Measurements from ENCODE around the gene PRRX1. TPM values are rescaled to one million over a fixed set of nuclear protein-coding genes. Genes with fewer than 3 reads are reported as not detected.

PRRX1 gene
- total and polyA plus RNA-seq, 2 of the 13 experiments (the other 11 are each of a cell fraction or from before 2014, with no cell fraction given) = not detected

DNA sequence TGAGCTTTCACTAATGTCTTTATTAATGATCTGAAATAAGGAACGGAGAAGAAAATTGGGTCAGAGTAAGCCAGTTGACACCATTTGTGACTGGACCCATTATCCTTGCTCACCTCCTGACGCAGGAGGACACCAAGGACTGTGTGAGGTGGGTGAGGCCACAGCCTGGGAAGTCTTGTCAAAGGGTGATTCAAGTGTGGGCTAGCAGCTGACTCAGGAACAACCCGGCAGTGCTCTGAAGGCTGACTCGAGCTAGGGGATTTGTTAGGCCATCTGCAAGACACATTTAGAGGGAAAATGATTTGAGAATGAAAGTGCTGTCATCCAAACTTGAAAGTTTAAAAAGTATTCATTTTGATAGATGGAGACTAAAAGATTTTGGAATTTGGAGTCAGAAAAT, 21.2 kb downstream of the PRRX1 start:
- intact Hi-C loops (cut with micrococcal nuclease; ENCODE audit: unreplicated experiment) = no loop called here
- H3K27ac ChIP-seq (ENCODE audit: extremely low read length, insufficient read depth, low read length) = no peak overlapping the region
- ChIA-PET CTCF (ENCODE audit: low intra/inter-chr PET ratio, low total read pairs) (no interaction called here), POLR2A (no interaction called here)
- no peak overlapping the region for H3K4me3 ChIP-seq (replicated peaks in 1 of 3; ENCODE audit: insufficient read depth in 1 of 3, low read depth in 2 of 3, low read length in 3 of 3)
- 21% methylated on average over 4 of the region's 4 CpGs for WGBS (ENCODE audit: low lambda C conversion rate)
- no peak overlapping the region for H2AFZ ChIP-seq (ENCODE audit: low read length)
- H3K9me3 ChIP-seq (ENCODE audit: low read length) = no peaks in the 10 kb centered on the region
- no peak overlapping the region for H3K9ac ChIP-seq (ENCODE audit: insufficient read depth, low read depth, low read length)
- H3K27me3 ChIP-seq (ENCODE audit: control insufficient read depth in 1 of 2, insufficient read depth in 2 of 2, low read length in 2 of 2) = 0 out of 5 replicates have a peak, but pooled peaks cover 0 to 5% of the 10 kb centered on the region in 2 experiments
- FAIRE-seq = no peak
- TF ChIP-seq MYC (CRISPR knock-in tag; IDR thresholded peaks at IDR 0.05; ENCODE audit: borderline replicate concordance) (no peak), RFXAP (CRISPR knock-in tag; IDR thresholded peaks at IDR 0.05; ENCODE audit: borderline replicate concordance) (no peak), AKAP8 (CRISPR knock-in tag; IDR thresholded peaks at IDR 0.05) (no peak), ZNF331 (CRISPR knock-in tag; IDR thresholded peaks at IDR 0.05) (no peak), IRX3 (CRISPR knock-in tag; IDR thresholded peaks at IDR 0.05; ENCODE audit: borderline replicate concordance, low read depth) (no peak), ADNP (CRISPR knock-in tag; IDR thresholded peaks at IDR 0.05) (no peak), ZNF552 (CRISPR knock-in tag; IDR thresholded peaks at IDR 0.05; ENCODE audit: borderline replicate concordance) (no peak), ZMYM3 (CRISPR knock-in tag; IDR thresholded peaks at IDR 0.05) (no peak), DMAP1 (CRISPR knock-in tag; IDR thresholded peaks at IDR 0.05) (no peak), PAWR (CRISPR knock-in tag; IDR thresholded peaks at IDR 0.05; ENCODE audit: borderline replicate concordance) (no peak)
- TF ChIP-seq, protein P1, sequence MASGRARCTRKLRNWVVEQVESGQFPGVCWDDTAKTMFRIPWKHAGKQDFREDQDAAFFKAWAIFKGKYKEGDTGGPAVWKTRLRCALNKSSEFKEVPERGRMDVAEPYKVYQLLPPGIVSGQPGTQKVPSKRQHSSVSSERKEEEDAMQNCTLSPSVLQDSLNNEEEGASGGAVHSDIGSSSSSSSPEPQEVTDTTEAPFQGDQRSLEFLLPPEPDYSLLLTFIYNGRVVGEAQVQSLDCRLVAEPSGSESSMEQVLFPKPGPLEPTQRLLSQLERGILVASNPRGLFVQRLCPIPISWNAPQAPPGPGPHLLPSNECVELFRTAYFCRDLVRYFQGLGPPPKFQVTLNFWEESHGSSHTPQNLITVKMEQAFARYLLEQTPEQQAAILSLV (CRISPR knock-in tag; IDR thresholded peaks at IDR 0.05; ENCODE audit: borderline replicate concordance) = no peak
- TF ChIP-seq, protein P2, sequence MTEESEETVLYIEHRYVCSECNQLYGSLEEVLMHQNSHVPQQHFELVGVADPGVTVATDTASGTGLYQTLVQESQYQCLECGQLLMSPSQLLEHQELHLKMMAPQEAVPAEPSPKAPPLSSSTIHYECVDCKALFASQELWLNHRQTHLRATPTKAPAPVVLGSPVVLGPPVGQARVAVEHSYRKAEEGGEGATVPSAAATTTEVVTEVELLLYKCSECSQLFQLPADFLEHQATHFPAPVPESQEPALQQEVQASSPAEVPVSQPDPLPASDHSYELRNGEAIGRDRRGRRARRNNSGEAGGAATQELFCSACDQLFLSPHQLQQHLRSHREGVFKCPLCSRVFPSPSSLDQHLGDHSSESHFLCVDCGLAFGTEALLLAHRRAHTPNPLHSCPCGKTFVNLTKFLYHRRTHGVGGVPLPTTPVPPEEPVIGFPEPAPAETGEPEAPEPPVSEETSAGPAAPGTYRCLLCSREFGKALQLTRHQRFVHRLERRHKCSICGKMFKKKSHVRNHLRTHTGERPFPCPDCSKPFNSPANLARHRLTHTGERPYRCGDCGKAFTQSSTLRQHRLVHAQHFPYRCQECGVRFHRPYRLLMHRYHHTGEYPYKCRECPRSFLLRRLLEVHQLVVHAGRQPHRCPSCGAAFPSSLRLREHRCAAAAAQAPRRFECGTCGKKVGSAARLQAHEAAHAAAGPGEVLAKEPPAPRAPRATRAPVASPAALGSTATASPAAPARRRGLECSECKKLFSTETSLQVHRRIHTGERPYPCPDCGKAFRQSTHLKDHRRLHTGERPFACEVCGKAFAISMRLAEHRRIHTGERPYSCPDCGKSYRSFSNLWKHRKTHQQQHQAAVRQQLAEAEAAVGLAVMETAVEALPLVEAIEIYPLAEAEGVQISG (CRISPR knock-in tag; IDR thresholded peaks at IDR 0.05) = no peak
- no peaks in the 10 kb centered on the region for H4K20me1 ChIP-seq (ENCODE audit: insufficient read depth, low read length)
- no peak overlapping the region for H3K4me2 ChIP-seq (ENCODE audit: low read depth, low read length)
- H3K79me2 ChIP-seq (ENCODE audit: insufficient read depth, low read length) = no peaks in the 10 kb centered on the region
- no TSS peak for BruUV-seq (replicated peaks)
- DNase-seq (ENCODE audit: low spot score) = no peak
- H3K4me1 ChIP-seq (ENCODE audit: insufficient read depth, low read length) = no peaks in the 10 kb centered on the region
- H3K36me3 ChIP-seq (replicated peaks in 1 of 2; ENCODE audit: control insufficient read depth in 1 of 2, insufficient read depth in 2 of 2, low read length in 2 of 2) = no peaks in the 10 kb centered on the region
- no peak for ATAC-seq
- in situ Hi-C loops (cut with HindIII; ENCODE audit: extremely low pct_ligation_motif_present, low pct_unique_long_range_greater_than_20kb) = no loop called here

All from HepG2 (cell line).